H9 (cell line): ENCODE results near the gene UBE2N. TPM values are rescaled to one million over a fixed set of nuclear protein-coding genes. Genes with fewer than 3 reads are reported as not detected.

Source experiments
- DNase-seq: peaks from one replicate; pipeline ENCODE4 v3.0.0-alpha.2; 2017
- H2AFZ ChIP-seq: one replicate; pipeline ENCODE4 v1.6.1; 2013; ENCODE audit warnings: mild to moderate bottlenecking, low read length, control low read depth, moderate library complexity
- H2AK5ac ChIP-seq: 2 replicates; pipeline ENCODE4 v1.6.1; 2013; ENCODE audit warnings: low read length, control low read depth, mixed read lengths; ENCODE audit not compliant: insufficient read length
- H2BK120ac ChIP-seq: one replicate; pipeline ENCODE4 v1.6.1; 2013; ENCODE audit warnings: low read depth, mild to moderate bottlenecking, low read length, control low read depth, inconsistent platforms; ENCODE audit not compliant: poor library complexity, severe bottlenecking
- H2BK12ac ChIP-seq: 2 replicates; pipeline ENCODE4 v1.6.1; 2013; ENCODE audit warnings: low read length, control low read depth, mixed read lengths, low read depth; ENCODE audit not compliant: insufficient read length
- H2BK15ac ChIP-seq: 2 replicates; pipeline ENCODE4 v1.6.1; 2013; ENCODE audit warnings: low read depth, low read length, control low read depth
- H2BK20ac ChIP-seq: one replicate; pipeline ENCODE4 v1.6.1; 2013; ENCODE audit warnings: low read depth, mild to moderate bottlenecking, low read length, control low read depth, inconsistent platforms; ENCODE audit not compliant: poor library complexity, severe bottlenecking
- H2BK5ac ChIP-seq: 2 replicates; pipeline ENCODE4 v1.6.1; 2013; ENCODE audit warnings: low read length, control low read depth, mixed read lengths; ENCODE audit not compliant: insufficient read length
- H3K14ac ChIP-seq: 2 replicates; pipeline ENCODE4 v1.6.1; 2013; ENCODE audit warnings: low read length, control low read depth; ENCODE audit not compliant: insufficient read depth
- H3K18ac ChIP-seq: 2 replicates; pipeline ENCODE4 v1.6.1; 2013; ENCODE audit warnings: low read depth, mild to moderate bottlenecking, mixed read lengths, low read length, control low read depth; ENCODE audit not compliant: insufficient read length
- H3K23ac ChIP-seq: 2 replicates; pipeline ENCODE4 v1.6.1; 2013; ENCODE audit warnings: low read length, control low read depth, mixed read lengths, low read depth; ENCODE audit not compliant: insufficient read length
- H3K23me2 ChIP-seq: 2 replicates; pipeline ENCODE4 v1.6.1; 2013; ENCODE audit warnings: low read depth, mild to moderate bottlenecking, mixed read lengths, low read length, control low read depth; ENCODE audit not compliant: insufficient read length, poor library complexity, severe bottlenecking
- H3K27ac ChIP-seq: 2 replicates; pipeline ENCODE4 v1.5.1; 2013; ENCODE audit warnings: low read length, control low read depth, mixed read lengths, low read depth; ENCODE audit not compliant: insufficient read length
- H3K27me3 ChIP-seq: 2 replicates; pipeline ENCODE4 v1.6.1; 2013; ENCODE audit warnings: low read length, control low read depth, inconsistent platforms; ENCODE audit not compliant: insufficient read depth
- H3K4ac ChIP-seq: 2 replicates; pipeline ENCODE4 v1.6.1; 2013; ENCODE audit warnings: low read depth, mild to moderate bottlenecking, control low read depth, inconsistent platforms, low read length, moderate library complexity
- H3K4me1 ChIP-seq: 2 replicates; pipeline ENCODE4 v1.6.1; 2013; ENCODE audit warnings: low read length, control low read depth, inconsistent platforms; ENCODE audit not compliant: insufficient read depth
- H3K4me2 ChIP-seq: 2 replicates; pipeline ENCODE4 v1.6.1; 2013; ENCODE audit warnings: low read length, control low read depth, mixed read lengths; ENCODE audit not compliant: insufficient read length, insufficient read depth
- H3K56ac ChIP-seq: 2 replicates; pipeline ENCODE4 v1.6.1; 2013; ENCODE audit warnings: low read depth, mild to moderate bottlenecking, mixed read lengths, low read length, control low read depth; ENCODE audit not compliant: insufficient read length
- H3K79me1 ChIP-seq: 2 replicates; pipeline ENCODE4 v1.6.1; 2013; ENCODE audit warnings: low read depth, mild to moderate bottlenecking, moderate library complexity, low read length, control low read depth, inconsistent platforms; ENCODE audit not compliant: insufficient read depth, poor library complexity, severe bottlenecking
- H3K79me2 ChIP-seq: 2 replicates; pipeline ENCODE4 v1.6.1; 2013; ENCODE audit warnings: low read length, control low read depth, inconsistent platforms; ENCODE audit not compliant: insufficient read depth
- H3K9ac ChIP-seq: 2 replicates; pipeline ENCODE4 v1.6.1; 2013; ENCODE audit warnings: low read length, control low read depth, mixed read lengths; ENCODE audit not compliant: insufficient read length; ENCODE audit errors: extremely low read depth
- H3K9me3 ChIP-seq: one replicate; pipeline ENCODE4 v1.6.1; 2013; ENCODE audit warnings: low read depth, low read length, inconsistent platforms; ENCODE audit not compliant: control insufficient read depth
- H3T11ph ChIP-seq: one replicate; pipeline ENCODE4 v1.6.1; 2013; ENCODE audit warnings: mild to moderate bottlenecking, low read length, control low read depth, inconsistent platforms
- H4K20me1 ChIP-seq: one replicate; pipeline ENCODE4 v1.6.1; 2013; ENCODE audit not compliant: control insufficient read depth, insufficient read length, insufficient read depth
- H4K5ac ChIP-seq: 2 replicates; pipeline ENCODE4 v1.6.1; 2013; ENCODE audit warnings: low read depth, mild to moderate bottlenecking, mixed read lengths, low read length, control low read depth; ENCODE audit not compliant: insufficient read length
- H4K8ac ChIP-seq: replicated peaks from 2 replicates; pipeline ENCODE4 v1.6.1; 2013; ENCODE audit warnings: low read length, control low read depth, mixed read lengths, low read depth; ENCODE audit not compliant: insufficient read length
- H4K91ac ChIP-seq: 2 replicates; pipeline ENCODE4 v1.6.1; 2013; ENCODE audit warnings: low read depth, mild to moderate bottlenecking, moderate library complexity, mixed read lengths, low read length, control low read depth; ENCODE audit not compliant: insufficient read length
- H3K27ac Mint-ChIP-seq, 3 experiments: 2 replicates in 2 of 3; 3 replicates in 1 of 3; pipeline ENCODE4 v1.8.0; 2020 to 2021; ENCODE audit warnings: mixed read lengths in 3 of 3, mild to moderate bottlenecking in 1 of 3, moderate library complexity in 1 of 3
- H3K27me3 Mint-ChIP-seq: 2 replicates; pipeline ENCODE4 v1.8.0; 2021; ENCODE audit warnings: low read depth, mild to moderate bottlenecking, moderate library complexity, mixed read lengths
- H3K36me3 Mint-ChIP-seq, 3 experiments: 2 replicates in 2 of 3; 3 replicates in 1 of 3; pipeline ENCODE4 v1.8.0; 2020 to 2021; ENCODE audit warnings: low read depth in 3 of 3, mixed read lengths in 3 of 3; ENCODE audit not compliant: insufficient read depth in 1 of 3
- H3K4me1 Mint-ChIP-seq, 2 experiments: 2 replicates each; pipeline ENCODE4 v1.8.0; 2020; ENCODE audit warnings: mixed read lengths in 2 of 2
- H3K4me3 Mint-ChIP-seq, 2 experiments: 2 replicates in 1 of 2; 3 replicates in 1 of 2; pipeline ENCODE4 v1.8.0; 2020 to 2021; ENCODE audit warnings: mild to moderate bottlenecking in 2 of 2, mixed read lengths in 2 of 2, moderate library complexity in 1 of 2
- H3K9me3 Mint-ChIP-seq, 2 experiments: 2 replicates in 1 of 2; 3 replicates in 1 of 2; pipeline ENCODE4 v1.8.0; 2020; ENCODE audit warnings: mild to moderate bottlenecking in 2 of 2, mixed read lengths in 2 of 2, moderate library complexity in 1 of 2
- CTCF ChIP-seq: fragments of 200-600 bp; sonication (generic); conservative IDR thresholded peaks from 3 replicates; pipeline ENCODE4 v1.8.0; 2021; ENCODE audit warnings: antibody characterized with exemption, mild to moderate bottlenecking
- WGBS: extraction: QIAGEN DNeasy Blood & Tissue Kit; methylation state at CpG from one replicate; pipeline ENCODE4 v1.1.7; 2013; ENCODE audit warnings: missing lambda C conversion rate, low lambda C conversion rate, mixed read lengths; ENCODE audit not compliant: insufficient read length; ENCODE audit errors: extremely low coverage; 5-methylcytosine and 5-hydroxymethylcytosine counted together
- total RNA-seq: library from RNA; stranded (reverse); gene quantifications from 2 replicates; pipeline ENCODE4 v1.2.1, GENCODE V29; 2021

The UBE2N gene
- total RNA-seq, 1 experiment from 2014 or later, result 192 TPM

- Histone ChIP-seq H3K9ac (peak overlapping the region; percentile 97), H2AFZ (no peak overlapping the region), H2BK20ac (no peak overlapping the region), H2BK120ac (peak overlapping the region; percentile 41), H2BK12ac (no peak overlapping the region), H4K91ac (no peak overlapping the region), H4K5ac (peak overlapping the region; percentile 91), H3K23ac (no peak overlapping the region), H2BK15ac (no peak overlapping the region), H3K27me3 (no peaks in the 10 kb centered on the region), H3K23me2 (peaks cover 3% of the 10 kb centered on the region), H3K9me3 (no peaks in the 10 kb centered on the region), H3K4ac (no peak overlapping the region; the same call in 1 of the 2 replicates), H3K56ac (no peak overlapping the region), H3T11ph (no peak overlapping the region), H3K79me1 (peaks cover 10% of the 10 kb centered on the region), H2AK5ac (peak overlapping the region; percentile 19), H3K79me2 (peaks cover 19% of the 10 kb centered on the region), H3K18ac (peak overlapping the region; percentile 98), H3K14ac (peak overlapping the region; percentile 99; the same call in 1 of the 2 replicates), H4K8ac (no peak overlapping the region), H3K27ac (peak overlapping the region; percentile 72), H3K4me1 (peaks cover 3% of the 10 kb centered on the region; the same call in 1 of the 2 replicates), H4K20me1 (no peaks in the 10 kb centered on the region), H3K4me2 (peak overlapping the region; percentile 76), H2BK5ac (no peak overlapping the region)
- DNase-seq, result no peak
- no peaks in the 10 kb centered on the region; the same call in 1 of the 2 replicates for H3K27me3 Mint-ChIP-seq
- no peak for TF ChIP-seq CTCF
- WGBS, result no CpG with 5 or more reads among the region's 7 CpGs
- no peaks in the 10 kb centered on the region for H3K9me3 Mint-ChIP-seq
- H3K27ac Mint-ChIP-seq, result peak overlapping the region; percentile 78 to 99 (median 99)
- peak overlapping the region; percentile 96 to 98 for H3K4me3 Mint-ChIP-seq
- H3K36me3 Mint-ChIP-seq, result peaks cover 13 to 31% (median 25%) of the 10 kb centered on the region in 3 experiments
- H3K4me1 Mint-ChIP-seq, result peaks cover 9 to 11% of the 10 kb centered on the region in 2 experiments
Observed at GRCh38 chr12:93468008-93468371, 26.2 kb upstream of the UBE2N start.
